A549 treated with AZD2906 at 1 μM for 4 hours (cell line): ENCODE data around the gene PCDHGB4. TPM values are rescaled to one million over a fixed set of nuclear protein-coding genes. Genes with fewer than 3 reads are reported as not detected.

ENCODE experiments used
- total RNA-seq: library from RNA; stranded (reverse); fragments of 200-300 nt; extraction: Qiagen RNA extraction; gene quantifications from 5 replicates; pipeline ENCODE4 v1.2.3, GENCODE V29; 2022

The PCDHGB4 gene
- total RNA-seq, 1 experiment from 2014 or later = 0.81 TPM

DNA sequence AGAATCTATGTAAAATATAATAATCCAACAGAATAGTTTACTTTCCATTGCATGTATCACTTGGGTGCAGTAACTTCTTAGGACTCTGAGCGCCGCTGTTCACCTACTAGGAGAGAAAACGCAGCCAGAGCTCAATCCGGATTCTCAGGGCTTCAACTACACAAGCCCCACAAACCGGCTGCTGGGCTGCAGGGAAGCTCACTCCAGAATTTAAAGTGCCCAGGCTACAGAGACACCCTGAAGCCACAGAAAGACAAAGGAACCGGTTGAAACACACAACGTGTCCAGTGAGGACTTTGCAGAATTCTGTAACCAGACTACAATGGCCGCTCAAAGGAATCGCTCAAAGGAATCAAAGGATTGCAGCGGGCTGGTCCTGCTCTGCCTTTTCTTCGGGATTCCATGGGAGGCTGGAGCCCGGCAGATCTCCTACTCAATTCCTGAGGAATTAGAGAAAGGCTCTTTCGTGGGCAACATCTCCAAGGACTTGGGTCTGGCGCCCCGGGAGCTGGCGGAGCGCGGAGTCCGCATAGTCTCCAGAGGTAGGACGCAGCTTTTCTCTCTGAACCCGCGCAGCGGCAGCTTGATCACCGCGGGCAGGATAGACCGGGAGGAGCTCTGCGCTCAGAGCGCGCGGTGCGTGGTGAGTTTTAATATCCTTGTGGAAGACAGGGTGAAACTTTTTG, 25.5 kb downstream of the PCDHGB4 start, which contains the start of gene PCDHGA10:
Gene PCDHGA10, plus strand, starts transcription at position 134 of the 686 bp plus-strand sequence. Its CDS starts 189 bp downstream, at position 323.

GRCh38 chr5:141417494-141418172, 30.1 kb downstream of the PCDHGB4 start, which contains the start of gene PCDHGB7:
Gene PCDHGB7 (plus strand): TSS chr5:141417677. CDS start chr5:141417860, 183 bp downstream.

DNA sequence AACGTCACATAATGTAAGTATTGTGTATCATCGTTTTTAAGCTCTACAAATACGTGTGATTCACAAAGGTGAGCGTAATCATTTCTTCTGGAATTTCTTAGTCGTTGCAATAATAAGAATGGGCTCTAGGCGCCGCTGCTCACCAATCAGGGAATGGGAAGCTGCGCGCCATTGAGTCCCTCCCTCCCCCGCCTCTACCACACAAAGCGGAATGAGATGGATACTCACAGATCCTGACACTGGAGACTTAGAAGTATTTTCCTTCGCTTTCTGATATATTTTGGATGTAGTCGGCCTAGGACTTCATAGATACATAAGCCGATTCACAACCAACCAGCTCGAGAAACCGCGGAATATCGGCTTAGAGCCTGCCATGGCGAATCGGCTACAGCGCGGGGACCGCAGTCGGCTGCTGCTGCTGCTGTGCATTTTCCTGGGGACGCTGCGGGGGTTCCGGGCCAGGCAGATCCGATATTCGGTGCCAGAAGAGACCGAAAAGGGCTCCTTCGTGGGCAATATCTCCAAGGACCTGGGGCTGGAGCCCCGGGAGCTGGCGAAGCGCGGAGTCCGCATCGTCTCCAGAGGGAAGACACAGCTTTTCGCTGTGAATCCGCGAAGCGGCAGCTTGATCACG, 33.5 kb downstream of the PCDHGB4 start, which contains the start of gene PCDHGA11:
Gene PCDHGA11, plus strand, starts transcription at position 197 of the 634 bp plus-strand sequence. Its CDS starts 177 bp downstream, at position 374.

GRCh38 chr5:141430332-141431113, 43.0 kb downstream of the PCDHGB4 start, which contains the start of gene PCDHGA12:
Gene PCDHGA12 (plus strand): TSS chr5:141430507. CDS start chr5:141430760, 253 bp downstream.

Other genes with a start within 250 kb of the PCDHGB4 start
- gene PCDHB6, start 237.6 kb upstream of the PCDHGB4 start, total RNA-seq = 0.84 to 1.1 TPM (median 0.90 TPM) in 5 replicates
- gene PCDHB7, start 215.1 kb upstream of the PCDHGB4 start, total RNA-seq = 0.01 to 0.03 TPM (median 0.02 TPM) in 3 of 5 replicates, not detected in the others
- gene PCDHB8, start 209.9 kb upstream of the PCDHGB4 start, total RNA-seq = 0.24 to 0.28 TPM (median 0.26 TPM) in 5 replicates
- 0.02 to 0.13 TPM (median 0.06 TPM) in 5 replicates for gene PCDHB16, start 205.3 kb upstream of the PCDHGB4 start, total RNA-seq
- 0.01 to 0.09 TPM (median 0.02 TPM) in 4 of 5 replicates, not detected in the other for gene PCDHB9, start 200.5 kb upstream of the PCDHGB4 start, total RNA-seq
- gene PCDHB10, start 195.3 kb upstream of the PCDHGB4 start, total RNA-seq = 0.02 to 0.06 TPM (median 0.03 TPM) in 3 of 5 replicates, not detected in the others
- gene PCDHB11, start 188.1 kb upstream of the PCDHGB4 start, total RNA-seq = 0.05 to 0.08 TPM (median 0.07 TPM) in 5 replicates
- gene PCDHB12, start 179.0 kb upstream of the PCDHGB4 start, total RNA-seq = 0.01 to 0.02 TPM in 2 of 5 replicates, not detected in the others
- gene PCDHB13, start 173.8 kb upstream of the PCDHGB4 start, total RNA-seq = 0.03 to 0.08 TPM (median 0.06 TPM) in 5 replicates
- gene PCDHB14, start 164.4 kb upstream of the PCDHGB4 start, total RNA-seq = 0.03 to 0.09 TPM (median 0.06 TPM) in 5 replicates
- gene PCDHB15, start 142.3 kb upstream of the PCDHGB4 start, total RNA-seq = 0.03 to 0.13 TPM (median 0.07 TPM) in 5 replicates
- not detected in 5 replicates for gene SLC25A2, start 83.6 kb upstream of the PCDHGB4 start, total RNA-seq
- gene TAF7, start 66.9 kb upstream of the PCDHGB4 start, total RNA-seq = 59.3 to 79.3 TPM (median 67.9 TPM) in 5 replicates
- 0.23 to 0.32 TPM (median 0.27 TPM) in 5 replicates for gene PCDHGA1, start 57.2 kb upstream of the PCDHGB4 start, total RNA-seq
- 0.40 to 0.74 TPM (median 0.53 TPM) in 5 replicates for gene PCDHGA2, start 48.9 kb upstream of the PCDHGB4 start, total RNA-seq
- 0.02 to 0.03 TPM in 2 of 5 replicates, not detected in the others for gene PCDHGA3, start 43.9 kb upstream of the PCDHGB4 start, total RNA-seq
- 1.4 to 1.9 TPM (median 1.7 TPM) in 5 replicates for gene PCDHGB1, start 37.6 kb upstream of the PCDHGB4 start, total RNA-seq
- gene PCDHGA4, start 32.7 kb upstream of the PCDHGB4 start, total RNA-seq = 0.06 to 0.13 TPM (median 0.11 TPM) in 5 replicates
- gene PCDHGB2, start 27.7 kb upstream of the PCDHGB4 start, total RNA-seq = 0.05 to 0.08 TPM (median 0.07 TPM) in 5 replicates
- gene PCDHGA5, start 23.5 kb upstream of the PCDHGB4 start, total RNA-seq = 0.13 to 0.17 TPM (median 0.16 TPM) in 5 replicates
- 0.11 to 0.23 TPM (median 0.14 TPM) in 5 replicates for gene PCDHGB3, start 17.5 kb upstream of the PCDHGB4 start, total RNA-seq
- gene PCDHGA6, start 13.8 kb upstream of the PCDHGB4 start, total RNA-seq = 0.11 to 0.28 TPM (median 0.24 TPM) in 5 replicates
- gene PCDHGA7, start 5.0 kb upstream of the PCDHGB4 start, total RNA-seq = 0.71 to 1.2 TPM (median 0.76 TPM) in 5 replicates
- 0.02 to 0.03 TPM (median 0.02 TPM) in 4 of 5 replicates, not detected in the other for gene PCDHGA8, start 4.9 kb downstream of the PCDHGB4 start, total RNA-seq
- gene PCDHGB5, start 10.2 kb downstream of the PCDHGB4 start, total RNA-seq = 1.9 to 2.5 TPM (median 2.2 TPM) in 5 replicates
- gene PCDHGA9, start 15.1 kb downstream of the PCDHGB4 start, total RNA-seq = 0.03 to 0.05 TPM (median 0.05 TPM) in 5 replicates
- gene PCDHGB6, start 20.3 kb downstream of the PCDHGB4 start, total RNA-seq = 0.09 to 0.13 TPM (median 0.10 TPM) in 5 replicates
- 0.02 to 0.03 TPM in 2 of 5 replicates, not detected in the others for gene PCDHGA10, start 25.3 kb downstream of the PCDHGB4 start, total RNA-seq
- 0.03 to 0.13 TPM (median 0.07 TPM) in 3 of 5 replicates, not detected in the others for gene PCDHGB7, start 30.0 kb downstream of the PCDHGB4 start, total RNA-seq
- not detected in 5 replicates for gene PCDHGA11, start 33.4 kb downstream of the PCDHGB4 start, total RNA-seq
- gene PCDHGA12, start 42.8 kb downstream of the PCDHGB4 start, total RNA-seq = 0.01 TPM in 1 of 5 replicates, not detected in the others
- 5.0 to 6.6 TPM (median 5.7 TPM) in 5 replicates for gene PCDHGC3, start 88.3 kb downstream of the PCDHGB4 start, total RNA-seq
- 0.02 to 0.07 TPM in 2 of 5 replicates, not detected in the others for gene PCDHGC4, start 97.3 kb downstream of the PCDHGB4 start, total RNA-seq
- gene PCDHGC5, start 101.4 kb downstream of the PCDHGB4 start, total RNA-seq = 0.02 to 0.03 TPM in 2 of 5 replicates, not detected in the others
- 87.8 to 96.8 TPM (median 93.1 TPM) in 5 replicates for gene DIAPH1, start 231.3 kb downstream of the PCDHGB4 start, total RNA-seq
- gene HDAC3, start 249.2 kb downstream of the PCDHGB4 start, total RNA-seq = 44.8 to 50.8 TPM (median 47.2 TPM) in 5 replicates
- gene RELL2, start 249.3 kb downstream of the PCDHGB4 start, total RNA-seq = 4.0 to 5.2 TPM (median 4.6 TPM) in 5 replicates